NB4 (cell line): Measurements from ENCODE around the gene KMT2C.

Experiments used
- CTCF ChIP-seq: IDR thresholded peaks from one replicate; pipeline ENCODE4 v1.5.1; 2012; ENCODE audit warnings: low read depth, low read length
- MAX ChIP-seq: IDR thresholded peaks from 2 replicates; pipeline ENCODE4 v1.6.1; 2011; ENCODE audit warnings: low read depth, low read length
- MYC ChIP-seq: IDR thresholded peaks from 2 replicates; pipeline ENCODE4 v1.6.1; 2011; ENCODE audit warnings: low read depth, low read length
- POLR2A ChIP-seq: IDR thresholded peaks from 2 replicates; pipeline ENCODE4 v1.6.1; 2011; ENCODE audit warnings: mild to moderate bottlenecking; ENCODE audit not compliant: insufficient read length; ENCODE audit errors: extremely low read depth

- TF ChIP-seq MYC (no peak), CTCF (no peak), POLR2A (no peak), MAX (no peak)
These were observed 332.7 kb downstream of the KMT2C start for GRCh38 chr7:152103066-152103465.
